HG03039 (cell line): ENCODE data around the gene LRP1B.

Experiments
- ATAC-seq: cut with Tn5 transposase; IDR thresholded peaks from one replicate; pipeline ENCODE4 v1.9.1; 2021; ENCODE audit warnings: mild to moderate bottlenecking, moderate library complexity; ENCODE audit not compliant: unreplicated experiment

The LRP1B gene

DNA sequence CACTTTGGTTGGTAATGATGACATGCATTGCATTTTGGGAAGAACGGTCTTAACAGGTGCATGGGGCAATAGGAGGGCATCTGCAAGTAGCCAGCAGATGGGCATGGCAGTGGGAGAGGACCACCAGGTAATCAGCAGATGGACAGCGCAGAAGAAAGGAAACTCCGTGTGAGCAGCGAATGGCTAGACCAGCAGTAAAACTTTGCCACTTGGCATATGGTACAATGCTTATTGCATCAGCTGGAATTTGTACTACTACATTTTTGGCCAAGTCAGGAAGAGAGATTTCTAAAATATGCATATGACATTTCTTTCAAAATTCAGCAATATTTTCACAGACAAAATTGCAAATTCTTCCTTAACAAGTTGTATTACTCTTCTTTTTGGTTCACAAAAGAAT, 768.5 kb downstream of the LRP1B start:
- no peak for ATAC-seq

DNA sequence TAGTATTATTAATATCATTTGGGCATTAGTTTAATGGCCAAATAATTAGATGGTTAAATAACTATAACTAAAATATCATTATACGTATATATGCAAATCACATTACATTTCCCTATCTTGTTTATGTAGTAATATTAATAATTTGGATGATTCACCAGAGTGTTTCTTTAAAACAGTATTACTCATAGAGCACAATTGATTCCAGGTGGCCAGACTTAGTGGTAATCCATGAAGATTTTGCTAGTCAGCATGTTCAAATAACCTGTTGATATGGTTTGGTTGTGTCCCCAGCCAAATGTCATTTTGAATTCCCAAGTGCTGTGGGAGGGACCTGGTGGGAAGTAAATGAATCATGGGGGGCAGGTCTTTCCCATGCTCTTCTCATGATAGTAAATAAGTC, 782.3 kb downstream of the LRP1B start:
- ATAC-seq: no peak

DNA sequence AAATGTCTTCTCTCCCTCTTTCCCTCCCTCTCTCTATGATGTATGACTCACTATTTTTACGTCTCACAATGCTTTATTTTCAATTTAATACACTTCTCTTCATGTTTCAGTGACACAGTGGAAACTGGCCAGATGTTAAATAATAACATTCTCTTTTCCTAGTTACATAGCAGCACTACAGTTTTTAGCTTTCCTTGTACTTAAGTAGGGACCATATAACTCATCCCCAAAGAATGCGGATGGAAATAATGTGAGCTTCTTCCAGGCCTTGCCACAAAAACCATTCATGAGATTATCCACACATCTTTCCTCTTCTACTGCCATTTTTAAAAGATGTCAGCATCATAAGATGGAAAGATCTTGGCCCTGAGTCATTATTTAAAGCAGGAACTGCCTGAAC, 789.4 kb downstream of the LRP1B start:
- no peak for ATAC-seq

DNA sequence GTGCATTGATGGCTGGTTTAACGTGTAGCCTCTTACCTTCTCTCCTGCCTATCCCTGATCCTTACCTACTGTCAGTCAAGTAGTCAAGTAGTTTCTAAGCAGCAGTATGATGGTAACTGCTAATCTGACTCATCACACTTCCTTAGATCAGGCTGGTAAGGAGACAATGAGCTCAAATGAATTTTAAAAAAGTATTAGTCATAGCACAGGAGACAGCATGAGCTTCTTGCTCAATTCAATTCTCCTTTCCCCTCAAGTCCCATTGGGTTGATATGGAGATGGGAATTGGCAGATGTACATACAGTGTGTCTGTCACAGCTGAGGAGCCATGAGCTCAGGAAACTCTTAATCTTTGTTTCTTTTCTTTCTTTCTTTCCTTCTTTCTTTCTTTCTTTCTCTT, 799.7 kb downstream of the LRP1B start:
- ATAC-seq: no peak

DNA sequence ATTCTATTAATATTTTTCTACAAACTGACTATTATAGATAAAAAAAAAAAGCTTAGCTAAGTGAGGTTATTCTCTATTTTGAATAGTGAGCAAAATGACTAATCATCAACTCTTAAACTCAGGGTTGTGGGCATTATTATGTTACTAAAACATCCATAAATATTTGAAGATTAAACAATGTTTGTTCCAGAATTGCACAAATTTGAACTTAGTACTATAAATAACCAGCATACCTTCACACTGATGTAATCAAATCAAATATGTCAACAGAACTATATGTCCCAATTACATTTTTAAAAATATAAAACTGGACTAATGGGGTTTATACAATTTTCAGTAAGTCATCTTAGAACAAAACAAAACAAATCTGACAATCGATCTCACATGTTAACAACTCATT, 800.9 kb downstream of the LRP1B start:
- ATAC-seq: no peak

DNA sequence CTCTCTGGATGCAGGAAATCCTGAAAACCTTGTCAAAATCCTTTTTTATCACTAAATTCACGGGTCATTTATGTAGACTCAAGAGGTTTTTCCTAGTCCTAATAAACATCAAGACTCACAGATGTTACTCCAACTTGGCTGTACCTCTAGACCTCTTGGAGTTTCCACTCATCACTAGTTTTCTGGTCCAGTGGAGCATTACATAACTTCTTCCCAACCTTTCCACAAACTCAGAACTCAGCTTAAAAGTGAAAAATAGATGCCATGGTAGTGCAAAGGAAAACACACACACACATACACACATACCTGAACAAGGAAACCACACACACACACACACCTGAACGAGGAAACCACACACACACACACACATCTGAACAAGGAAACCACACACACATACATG, 807.2 kb downstream of the LRP1B start:
- no peak for ATAC-seq

DNA sequence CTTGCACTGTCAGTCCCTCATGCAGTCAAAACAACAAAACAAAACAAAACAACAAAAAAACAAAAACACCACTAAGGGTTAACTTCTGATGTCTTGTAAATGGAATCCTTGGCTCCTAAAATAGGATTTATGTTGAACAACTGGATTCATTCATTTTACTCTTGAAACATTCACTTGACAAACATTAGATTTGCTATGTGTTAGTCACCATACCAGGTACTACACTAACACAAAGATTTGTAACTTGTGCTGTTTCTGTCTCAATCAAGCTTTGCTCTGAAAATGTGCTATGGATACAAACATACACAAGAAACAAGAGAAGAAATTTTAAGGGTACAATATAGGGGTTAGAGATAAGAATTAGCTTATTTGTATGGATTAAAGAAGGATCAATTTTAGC, 812.8 kb downstream of the LRP1B start:
- ATAC-seq: no peak

DNA sequence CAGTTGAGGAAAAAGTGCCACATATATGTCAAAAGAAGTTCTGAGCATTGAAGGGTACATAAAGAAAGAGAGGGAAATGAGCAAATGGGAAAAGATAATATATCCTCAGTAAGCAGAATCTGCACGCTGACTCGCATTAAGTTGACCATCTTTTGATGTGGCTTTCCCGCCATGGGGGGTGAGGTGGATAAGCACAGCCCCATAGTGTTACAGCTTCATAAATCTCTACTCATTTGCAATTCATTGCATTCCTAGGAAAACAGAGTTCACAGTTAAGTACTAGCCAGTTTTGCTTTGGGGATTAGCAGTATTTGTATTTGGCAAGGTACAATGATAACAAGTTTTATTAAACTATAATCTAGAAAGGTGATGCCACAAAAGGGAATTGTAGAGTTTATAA, 814.2 kb downstream of the LRP1B start:
- ATAC-seq: no peak

DNA sequence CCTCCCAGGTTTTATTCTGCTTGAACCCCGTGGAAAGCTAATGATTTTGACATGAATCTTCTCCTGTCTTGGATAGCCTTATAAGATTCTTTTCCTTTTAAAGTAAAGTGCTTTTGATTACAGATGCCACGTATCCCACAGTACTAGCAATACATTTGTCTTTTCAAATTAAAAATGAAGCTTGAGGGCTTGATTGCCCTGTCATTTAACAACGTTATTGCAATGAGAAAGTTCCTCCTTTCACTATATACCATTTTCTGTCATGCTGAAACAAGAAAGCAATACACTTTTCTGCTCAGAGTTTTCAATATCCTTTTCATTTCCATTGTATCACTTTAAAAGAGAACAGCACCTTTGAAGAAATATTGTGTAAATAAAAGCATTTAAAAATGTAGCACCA, 814.7 kb downstream of the LRP1B start:
- ATAC-seq: no peak

DNA sequence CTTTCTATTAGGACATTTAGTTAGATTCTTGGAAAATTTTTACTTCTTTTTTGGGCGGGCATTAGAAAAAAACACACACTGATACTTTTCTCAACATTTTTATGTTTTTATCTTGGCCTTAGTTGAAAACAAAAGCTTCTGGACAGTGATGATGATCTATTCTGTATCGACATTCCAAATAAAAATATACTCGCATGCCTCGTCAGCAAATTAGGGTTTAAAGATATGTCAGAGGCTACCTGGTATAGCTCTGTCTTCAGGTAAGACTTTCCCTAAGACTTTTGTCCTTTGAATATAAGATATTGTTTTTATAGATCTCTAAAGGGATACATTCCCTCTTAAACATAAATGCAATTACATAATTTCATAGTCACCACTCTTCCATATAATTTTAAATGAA, 816.8 kb downstream of the LRP1B start:
- ATAC-seq: no peak

DNA sequence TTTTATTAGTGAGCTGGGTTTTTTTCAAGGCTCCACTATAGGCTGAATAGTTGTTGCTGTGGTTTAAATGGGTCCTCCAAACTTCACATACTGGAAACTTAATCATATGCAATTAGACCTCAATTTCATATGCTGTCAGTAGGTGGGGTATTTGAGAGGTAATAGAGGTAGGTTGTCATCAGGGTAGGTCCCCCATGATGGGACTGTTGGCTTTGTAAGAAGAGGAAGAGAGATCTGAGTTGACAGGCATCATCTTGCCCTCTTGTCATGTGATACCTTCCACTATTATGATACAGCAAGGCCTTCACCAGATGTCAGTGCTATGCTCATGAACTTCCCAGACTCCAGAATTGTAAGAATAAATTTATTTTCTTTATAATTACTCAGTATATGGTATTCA, 819.4 kb downstream of the LRP1B start:
- no peak for ATAC-seq

DNA sequence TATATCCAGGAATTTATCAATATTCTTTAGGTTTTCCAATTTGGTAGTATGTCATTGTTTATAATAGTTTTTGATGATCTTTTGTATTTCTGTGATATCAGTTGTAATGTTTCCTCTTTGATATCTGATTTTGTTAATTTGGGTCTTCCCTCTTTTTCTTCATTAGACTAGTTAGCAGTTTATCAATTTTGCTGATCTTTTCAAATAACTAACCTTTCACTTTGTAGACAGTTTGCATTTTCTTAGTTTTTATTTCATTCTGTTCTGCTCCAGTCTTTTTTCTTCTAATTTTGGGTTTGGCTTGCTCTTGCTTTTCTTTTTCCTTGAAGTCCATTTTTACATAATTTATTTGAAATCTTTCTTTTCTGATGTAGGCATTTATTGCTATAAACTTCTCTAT, 824.4 kb downstream of the LRP1B start:
- no peak for ATAC-seq

DNA sequence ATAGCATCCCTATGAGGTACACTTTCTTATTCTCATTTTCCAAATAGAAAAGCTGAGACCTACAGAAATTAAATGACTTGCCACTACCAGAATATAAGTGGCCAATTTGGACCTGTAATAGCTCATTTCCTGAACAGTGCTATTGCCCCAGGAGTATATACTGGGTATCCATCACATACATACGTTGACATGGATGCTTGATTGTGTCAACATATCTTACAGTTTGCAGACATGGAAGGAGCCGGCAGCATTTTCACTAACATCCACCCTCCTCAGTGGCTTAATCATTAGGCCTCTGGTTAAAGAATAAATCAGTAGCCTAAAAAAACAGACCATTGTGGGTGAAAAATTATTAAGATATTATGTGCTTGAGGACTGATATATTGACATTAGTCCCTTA, 829.3 kb downstream of the LRP1B start:
- ATAC-seq: no peak

DNA sequence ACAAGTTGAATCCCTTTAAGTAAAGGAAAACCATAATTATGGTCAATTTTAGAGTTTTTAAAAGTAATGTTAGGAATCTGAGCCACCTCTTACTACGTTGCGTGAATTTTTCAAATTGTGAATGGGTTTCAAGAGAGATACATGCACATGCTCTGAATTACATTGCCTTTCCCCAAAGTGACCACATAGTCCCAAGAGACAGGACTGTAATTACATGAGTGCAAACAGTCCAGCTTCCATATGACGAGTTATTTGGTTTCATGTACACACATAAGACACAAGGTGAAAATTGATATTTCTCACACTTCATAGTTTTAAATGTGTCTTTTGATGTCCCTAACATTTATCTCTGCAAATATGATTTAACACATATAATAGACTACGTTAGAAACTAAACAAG, 850.8 kb downstream of the LRP1B start:
- ATAC-seq: no peak

DNA sequence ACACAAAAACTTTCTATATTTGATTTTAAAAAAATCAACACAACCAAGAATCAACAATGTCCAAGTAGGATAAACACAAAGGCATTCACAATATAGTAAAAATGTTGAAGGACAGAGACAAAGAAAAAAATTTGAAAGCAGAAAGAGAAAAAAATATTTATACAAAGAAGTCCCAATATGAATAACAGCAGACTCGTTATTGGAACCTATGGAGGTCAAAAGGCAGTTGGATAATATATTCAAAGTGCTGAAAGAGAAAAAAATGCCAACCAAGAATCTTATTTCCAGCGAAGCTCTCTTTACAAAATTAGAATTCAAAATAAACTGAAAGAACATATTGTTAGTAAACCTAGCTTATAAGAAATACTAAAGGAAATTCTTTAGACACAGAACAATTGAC, 859.5 kb downstream of the LRP1B start:
- ATAC-seq: no peak

DNA sequence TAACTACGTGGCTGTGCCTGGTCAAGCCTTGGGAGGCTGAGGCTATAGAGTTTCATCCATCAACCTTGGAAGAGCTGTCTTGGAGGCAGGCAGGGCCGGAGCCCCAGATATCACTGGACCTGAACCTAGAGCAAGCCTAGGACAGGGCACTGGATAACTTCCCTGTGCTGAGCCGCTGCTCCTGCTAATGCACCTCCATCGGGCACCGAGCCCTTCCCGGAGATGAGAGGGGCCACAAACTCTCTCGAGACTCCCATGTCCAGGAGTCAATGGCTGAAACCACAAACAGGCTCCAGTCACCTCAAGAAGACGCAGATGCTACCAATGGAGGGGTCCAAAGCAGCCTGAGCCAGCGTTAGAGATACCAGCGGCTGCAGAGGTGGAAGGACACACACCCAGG, 866.0 kb downstream of the LRP1B start:
- ATAC-seq: no peak

DNA sequence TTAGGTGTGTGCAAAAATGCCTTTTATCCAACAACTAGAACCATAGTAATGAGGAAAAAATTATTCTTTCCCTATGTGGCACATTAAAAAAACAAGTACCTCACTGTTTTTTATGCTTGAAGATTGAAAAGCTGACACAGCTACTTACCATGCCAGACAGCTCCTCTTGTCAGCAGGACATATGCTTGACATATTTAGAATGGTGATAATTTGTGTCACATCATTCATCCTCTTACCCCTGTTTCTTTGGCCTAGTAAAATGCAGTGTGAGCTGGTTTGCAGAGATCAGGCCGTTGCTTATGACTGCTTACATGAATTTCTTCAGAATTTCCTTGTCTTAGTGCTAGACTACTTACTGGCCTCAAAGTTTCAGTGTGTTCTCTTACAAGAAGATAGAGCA, 869.9 kb downstream of the LRP1B start:
- no peak for ATAC-seq

DNA sequence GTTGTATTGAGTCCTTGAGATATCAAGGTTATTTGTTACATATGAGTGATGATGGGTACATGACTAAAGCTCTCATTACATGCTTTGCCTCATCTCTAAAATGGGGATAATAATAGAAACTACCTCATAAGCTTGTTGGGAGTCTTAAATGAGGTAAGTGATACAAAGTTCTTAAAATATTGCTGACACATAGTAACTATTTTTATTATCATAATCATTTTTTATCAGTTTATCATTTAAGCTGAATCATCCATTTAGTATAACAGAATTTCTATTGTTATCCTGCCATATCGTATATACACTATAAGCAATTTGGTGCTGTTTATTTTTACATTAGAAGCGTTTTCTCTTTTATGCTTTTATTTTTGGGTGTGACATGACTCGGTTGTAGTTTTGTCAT, 871.1 kb downstream of the LRP1B start:
- no peak for ATAC-seq

DNA sequence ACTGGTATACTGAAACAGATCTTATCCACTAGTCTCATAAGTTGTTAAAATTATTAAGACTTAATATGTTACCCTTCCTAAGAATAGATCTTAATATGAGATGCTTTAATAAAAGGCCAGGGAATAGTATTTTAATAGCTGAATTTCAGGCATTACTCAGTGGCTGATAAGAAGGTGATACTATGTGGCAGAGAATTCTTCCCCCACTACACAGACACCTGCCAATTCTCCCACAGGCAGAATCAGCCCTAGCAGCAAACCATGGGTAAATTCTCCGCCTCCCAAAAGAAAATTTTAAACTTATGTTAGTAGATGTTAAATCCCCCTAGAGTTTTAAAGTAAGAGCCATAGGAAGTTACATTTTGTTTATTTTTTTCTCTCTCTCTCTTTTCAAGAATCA, 888.8 kb downstream of the LRP1B start:
- ATAC-seq: no peak

DNA sequence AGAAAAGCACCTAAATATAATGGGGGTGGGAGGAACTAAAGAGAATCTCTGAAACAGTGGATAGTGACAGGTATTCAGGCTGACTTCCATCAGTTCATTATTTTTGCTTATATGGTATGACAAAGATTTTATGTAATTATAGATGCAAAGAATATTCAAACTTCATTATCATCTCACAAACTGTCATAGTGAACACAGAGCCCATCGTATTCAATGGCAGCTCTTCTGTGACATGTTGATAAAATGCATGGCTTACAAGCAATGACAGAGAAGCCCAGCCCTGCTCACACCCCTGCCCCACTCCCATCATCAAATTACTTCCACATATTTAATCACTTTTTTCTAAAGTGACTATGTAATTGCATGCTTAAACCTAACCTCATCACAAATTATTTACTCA, 904.3 kb downstream of the LRP1B start:
- ATAC-seq: no peak

DNA sequence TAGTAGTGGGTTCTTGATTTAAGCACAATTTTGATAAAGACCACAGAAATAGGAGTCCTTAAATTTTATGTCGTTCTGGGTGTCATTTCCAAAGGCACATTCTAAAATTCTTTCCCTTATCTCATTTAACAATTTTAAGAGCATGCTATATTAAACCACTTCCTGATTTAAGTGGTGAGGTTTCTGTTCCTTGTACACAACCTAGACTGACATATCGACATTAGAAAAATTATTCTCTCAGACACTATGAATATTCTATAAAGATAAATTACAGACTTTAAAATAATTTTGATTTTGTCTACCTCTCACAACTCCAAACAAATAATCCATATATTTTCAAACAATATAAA, 923.8 kb downstream of the LRP1B start:
- no peak for ATAC-seq

DNA sequence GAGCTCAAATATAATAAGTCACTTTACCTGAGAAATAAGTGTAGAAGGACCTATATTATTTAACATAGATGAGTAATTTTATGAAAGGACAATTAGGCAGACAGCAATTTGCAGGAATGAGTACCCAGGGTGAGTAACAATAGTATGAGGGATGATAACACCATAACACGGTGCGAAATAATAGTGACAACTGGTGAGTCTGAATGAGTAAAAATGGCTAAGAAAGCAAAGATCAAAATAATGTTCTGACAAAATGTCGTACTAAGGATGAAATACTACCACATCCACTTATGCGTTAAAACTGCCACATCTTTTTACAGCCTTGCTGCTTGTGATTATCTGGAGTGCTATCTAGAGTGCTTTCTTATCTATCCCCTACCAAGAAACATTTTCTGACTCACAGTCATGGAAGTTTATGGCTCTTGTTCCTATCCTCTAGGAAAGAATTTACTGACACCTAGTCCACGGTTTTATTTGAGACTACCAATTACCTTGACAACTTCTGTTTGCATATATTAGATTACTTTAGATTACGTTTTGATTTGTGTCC, 929.7 kb downstream of the LRP1B start:
- no peak for ATAC-seq

DNA sequence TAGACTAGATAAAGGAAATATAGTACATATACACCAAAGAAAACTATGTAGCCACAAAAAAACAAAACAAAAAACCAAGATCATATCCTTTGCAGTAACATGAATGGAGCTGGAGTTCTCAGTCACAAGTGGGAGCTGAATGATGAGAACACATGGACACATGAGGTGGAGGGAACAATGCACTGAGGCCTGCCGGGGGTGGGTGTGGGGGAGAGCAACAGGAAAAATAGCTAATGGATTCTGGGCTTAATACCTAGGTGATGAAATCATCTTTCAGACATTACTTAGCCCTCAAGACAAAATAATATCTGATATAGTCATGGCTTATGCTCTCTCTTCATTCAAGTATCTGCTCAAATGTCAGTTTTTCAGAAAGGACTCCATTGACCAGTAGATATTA, 930.6 kb downstream of the LRP1B start:
- ATAC-seq: no peak

DNA sequence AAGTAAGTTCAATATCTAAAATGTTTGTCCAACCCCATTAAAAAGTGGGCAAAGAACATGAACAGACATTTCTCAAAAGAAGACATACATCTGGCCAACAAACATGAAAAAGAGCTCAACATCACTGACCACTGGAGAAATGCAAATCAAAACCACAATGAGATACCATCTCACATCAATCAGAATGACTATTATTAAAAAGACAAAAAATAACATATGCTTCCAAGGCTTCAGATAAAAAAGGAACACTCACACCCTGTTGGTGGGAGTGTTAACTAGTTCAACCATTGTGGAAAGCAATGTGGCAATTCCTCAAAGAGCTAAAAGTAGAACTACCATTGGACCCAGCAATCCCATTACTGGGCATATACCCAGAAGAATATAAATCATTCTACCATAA, 931.1 kb downstream of the LRP1B start:
- ATAC-seq: no peak
